Effector CD4-positive, alpha-beta T cell (primary cell): ENCODE data around the gene TMEM87B.

ENCODE experiments used
- DNase-seq: peaks from one replicate; pipeline ENCODE4 v3.0.0-alpha.2; 2020

Gene TMEM87B

GRCh38 chr2:112152476-112153178 is 97.6 kb downstream of the TMEM87B start:
- DNase-seq: no peak

DNA sequence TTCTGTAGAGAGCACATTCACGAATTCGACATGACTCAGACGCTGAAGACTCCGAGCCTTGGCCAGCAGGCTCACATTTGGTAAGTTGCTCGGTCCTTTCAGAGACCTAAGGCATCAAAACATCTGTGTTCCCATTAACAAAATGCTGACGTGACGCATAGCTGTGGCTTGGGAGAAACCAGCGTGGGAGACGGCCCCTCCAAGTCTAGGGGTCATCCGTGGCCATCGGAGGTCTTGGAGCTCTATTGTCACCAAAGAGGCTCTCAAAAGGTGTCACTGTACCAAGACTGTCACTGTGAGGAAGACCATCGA is 98.1 kb downstream of the TMEM87B start:
- DNase-seq: no peak

DNA sequence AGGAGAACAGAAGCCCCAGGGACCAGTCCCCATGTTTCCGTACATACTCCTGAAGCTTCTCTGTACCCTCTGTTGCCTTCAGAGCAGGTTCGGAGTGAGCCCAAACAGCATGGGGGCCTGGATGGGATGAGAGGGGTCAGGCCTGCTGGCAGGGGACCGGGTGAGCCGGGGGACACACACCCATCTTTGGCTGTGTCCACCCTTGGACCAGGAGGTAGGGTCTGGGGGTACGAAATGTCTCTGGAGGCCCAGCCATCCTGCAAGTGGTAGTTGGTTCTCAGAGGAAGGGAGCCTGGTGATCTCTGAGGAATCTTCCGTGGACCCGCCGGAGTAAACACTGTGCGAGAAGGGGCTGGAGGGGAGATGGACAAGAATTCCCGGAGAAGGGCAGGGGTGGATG is 98.4 kb downstream of the TMEM87B start:
- no peak for DNase-seq

DNA sequence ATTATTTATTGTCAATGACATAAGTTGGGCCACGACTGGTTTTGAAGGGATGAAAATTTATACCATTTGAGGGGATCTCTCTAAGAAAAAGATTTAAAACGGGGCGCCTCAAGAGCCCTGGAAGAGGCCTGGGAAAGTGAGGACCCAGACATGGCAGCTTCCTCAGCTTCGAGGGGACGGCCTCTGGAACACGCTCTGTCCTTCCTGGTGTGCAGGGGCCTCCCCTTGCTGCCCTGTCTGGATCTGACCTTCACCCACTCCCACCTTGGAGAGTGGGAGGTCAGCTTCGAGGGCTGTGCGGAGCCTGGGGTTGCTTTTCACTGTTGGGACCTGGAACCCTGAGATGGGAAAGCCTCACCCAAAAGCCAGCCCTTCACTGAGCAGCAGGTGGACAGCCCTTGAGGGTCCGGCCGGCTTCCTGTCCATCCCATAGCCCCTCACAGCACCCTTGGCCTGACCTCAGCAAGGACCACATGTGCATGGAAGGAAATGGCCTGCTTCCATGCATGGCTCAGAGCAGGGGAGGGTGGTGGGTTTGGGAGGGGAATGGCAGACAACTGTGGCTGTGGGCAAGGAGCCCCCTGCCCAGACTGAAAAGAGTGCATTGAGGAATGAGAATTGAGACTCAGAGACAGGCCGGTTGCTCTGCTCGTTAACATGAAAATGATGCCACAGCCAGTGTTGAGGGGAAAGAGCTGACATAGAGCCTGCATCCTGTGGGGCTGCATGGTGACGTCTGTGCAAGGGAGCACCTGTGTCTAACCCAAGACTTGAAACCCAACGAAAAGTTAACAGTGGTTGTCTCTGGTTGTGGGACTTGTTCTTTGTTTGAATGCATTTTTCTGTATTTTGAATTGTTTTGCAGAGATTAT is 99.4 kb downstream of the TMEM87B start:
- DNase-seq: peak; percentile 51

DNA sequence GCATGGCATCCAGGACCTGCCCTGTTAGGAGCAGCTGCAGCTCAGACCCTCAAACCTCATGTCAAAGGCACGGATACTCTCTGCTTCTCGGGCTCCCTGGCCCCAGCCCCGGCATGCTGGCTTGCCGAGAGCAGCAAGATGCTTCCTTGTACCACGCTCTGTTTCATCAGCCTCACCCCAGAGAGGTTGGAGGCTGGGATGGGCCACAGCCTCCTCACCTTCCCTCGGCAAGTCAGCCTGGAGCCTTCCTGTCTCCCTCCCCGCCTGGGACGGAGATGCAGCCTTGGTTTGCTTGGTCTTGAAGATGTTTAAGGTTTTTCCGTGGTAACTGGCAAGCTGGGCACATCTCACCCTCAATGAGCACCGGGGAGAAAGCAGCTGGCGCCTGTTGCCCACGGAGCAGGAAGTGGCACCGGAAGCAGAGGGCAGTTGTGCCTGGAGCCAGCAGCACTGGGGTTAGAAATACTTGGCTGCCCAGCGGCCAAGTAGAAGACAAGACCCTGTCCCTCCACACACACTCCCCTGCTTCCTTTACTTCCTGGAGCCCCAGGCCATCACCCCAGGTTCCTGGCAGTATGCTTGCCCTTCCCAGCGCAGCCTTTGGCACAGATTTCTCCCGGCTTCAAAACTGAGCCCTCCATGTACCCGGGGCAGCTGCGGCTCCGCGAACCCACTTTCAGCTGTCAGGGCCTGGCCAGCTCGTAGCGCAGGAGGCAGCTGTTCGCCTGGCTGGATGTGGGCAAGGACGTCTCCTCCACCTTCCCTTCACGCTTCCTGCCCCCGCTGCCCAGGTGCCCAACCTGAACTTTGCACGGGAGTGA is 100.5 kb downstream of the TMEM87B start:
- peak; percentile 18 for DNase-seq

- peak; percentile 15 for DNase-seq
Observed at GRCh38 chr2:112156152-112156986, 101.3 kb downstream of the TMEM87B start.

- DNase-seq: no peak
Observed at GRCh38 chr2:112157472-112157871, 102.4 kb downstream of the TMEM87B start.

DNA sequence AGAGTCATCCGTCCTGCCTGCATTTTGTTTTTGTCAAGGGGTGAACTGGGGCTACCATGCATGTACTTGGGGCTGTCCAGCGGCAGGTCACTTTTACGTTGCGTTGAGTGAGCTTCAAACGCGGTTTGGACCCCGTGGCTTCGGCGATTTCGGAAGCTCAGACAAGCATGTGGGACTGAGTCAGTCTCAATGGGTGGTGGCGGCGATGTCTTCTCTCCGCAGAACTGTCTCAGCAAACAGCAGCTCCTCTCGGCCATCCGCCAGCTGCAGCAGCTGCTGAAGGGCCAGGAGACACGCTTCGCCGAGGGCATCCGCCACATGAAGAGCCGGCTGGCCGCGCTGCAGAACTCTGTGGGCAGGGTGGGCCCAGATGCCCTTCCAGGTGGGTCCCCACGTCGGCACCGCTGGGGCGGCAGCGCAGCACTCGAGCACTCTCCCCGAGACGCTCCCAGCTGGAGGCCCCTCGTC is 104.4 kb downstream of the TMEM87B start:
- DNase-seq: no peak

DNA sequence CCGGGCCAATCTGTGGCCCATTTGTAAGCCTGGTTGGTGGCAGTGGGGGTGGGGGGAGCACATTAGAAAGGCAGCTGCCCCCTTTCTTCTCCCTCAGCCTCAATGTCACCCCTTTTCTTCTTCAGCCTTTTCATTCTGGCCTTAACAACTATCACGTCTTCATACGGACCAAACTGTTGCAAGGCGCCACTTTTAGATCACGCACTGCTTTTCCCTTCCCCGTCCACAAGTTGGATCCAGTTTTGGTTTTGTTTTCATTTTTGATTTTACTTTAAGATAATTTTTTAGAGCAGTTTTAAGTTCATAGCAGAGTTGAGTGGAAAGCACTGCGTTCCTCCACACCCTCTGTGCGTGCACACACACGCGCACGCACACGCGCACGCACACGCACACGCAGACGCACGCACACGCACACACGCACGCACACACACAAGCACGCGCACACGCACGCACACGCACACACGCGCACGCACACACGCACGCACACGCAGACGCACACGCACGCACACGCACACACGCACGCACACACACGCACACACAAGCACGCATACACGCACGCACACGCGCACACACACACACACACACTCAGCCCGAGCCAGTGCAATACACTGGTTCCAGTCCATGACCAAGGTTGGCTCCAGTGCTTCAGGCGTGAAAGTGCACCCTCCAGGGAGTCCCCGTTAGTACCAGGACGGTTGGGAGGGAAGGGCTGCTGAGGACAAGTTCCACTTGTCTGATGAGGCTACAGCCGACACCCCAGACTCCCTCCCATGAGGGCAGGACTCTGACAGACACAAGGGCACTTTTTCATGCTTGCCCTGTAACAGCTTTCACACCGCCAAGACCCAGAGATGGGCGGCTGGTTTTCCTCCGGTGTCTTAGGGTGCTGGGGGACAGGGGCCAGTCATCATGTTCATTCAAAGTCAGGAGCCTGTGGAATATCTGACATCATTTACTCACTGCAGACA is 105.5 kb downstream of the TMEM87B start:
- no peak for DNase-seq

DNA sequence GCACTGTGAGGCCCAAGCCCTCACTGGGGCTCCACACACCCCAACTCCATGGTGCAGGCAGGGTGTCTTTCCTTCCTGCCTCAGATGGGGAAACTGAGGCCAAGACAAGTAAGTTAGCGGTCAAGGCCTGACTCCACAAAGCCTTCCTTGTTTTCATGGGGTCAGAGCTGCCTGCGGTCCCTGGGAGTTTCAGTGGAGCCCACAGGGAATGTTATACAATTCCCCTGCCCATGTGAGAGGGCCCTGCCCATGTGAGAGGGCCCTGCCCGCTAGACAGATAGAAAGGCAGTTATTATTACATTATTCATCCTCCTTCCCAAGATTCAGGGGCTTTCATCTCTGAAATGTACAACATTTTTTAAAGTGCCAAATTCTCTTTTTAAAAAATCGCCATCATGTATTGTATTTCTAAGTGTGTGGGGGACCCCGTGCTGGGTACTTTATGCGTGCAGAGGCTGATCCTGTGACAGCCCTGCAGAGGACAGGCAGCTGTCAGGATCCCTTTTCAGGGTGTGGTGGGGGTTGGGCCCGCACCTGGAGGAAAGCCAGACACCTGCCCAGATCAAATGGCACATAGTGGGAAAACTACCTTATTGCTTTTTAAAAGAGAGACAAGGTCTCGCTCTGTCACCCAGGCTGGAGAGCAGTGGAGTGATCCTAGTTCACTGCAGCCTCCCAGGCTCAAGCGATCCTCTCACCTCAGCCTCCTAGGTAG is 106.5 kb downstream of the TMEM87B start:
- no peak for DNase-seq

DNA sequence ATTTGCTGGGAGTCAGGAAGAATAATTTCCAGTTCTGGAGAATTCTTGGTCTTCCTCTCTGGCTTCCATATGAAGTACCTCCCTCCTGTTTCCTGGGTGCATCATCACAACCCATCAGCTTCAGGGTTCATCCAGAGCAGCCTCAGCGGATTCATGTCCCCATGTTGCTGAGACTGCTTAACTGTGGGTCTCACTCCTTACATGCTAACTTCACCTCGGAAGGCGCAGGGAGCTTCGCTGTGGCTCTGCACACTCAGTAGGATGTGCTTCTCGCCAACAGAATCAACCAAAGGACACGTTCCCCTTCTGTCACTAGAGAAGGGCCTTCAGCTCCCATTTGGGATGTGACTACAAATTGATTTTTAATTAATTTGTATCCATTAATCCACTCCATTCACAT is 107.3 kb downstream of the TMEM87B start:
- DNase-seq: no peak

GRCh38 chr2:112162956-112163355 is 107.9 kb downstream of the TMEM87B start:
- DNase-seq: no peak

- DNase-seq: no peak
Observed at GRCh38 chr2:112163541-112163981, 108.5 kb downstream of the TMEM87B start.

DNA sequence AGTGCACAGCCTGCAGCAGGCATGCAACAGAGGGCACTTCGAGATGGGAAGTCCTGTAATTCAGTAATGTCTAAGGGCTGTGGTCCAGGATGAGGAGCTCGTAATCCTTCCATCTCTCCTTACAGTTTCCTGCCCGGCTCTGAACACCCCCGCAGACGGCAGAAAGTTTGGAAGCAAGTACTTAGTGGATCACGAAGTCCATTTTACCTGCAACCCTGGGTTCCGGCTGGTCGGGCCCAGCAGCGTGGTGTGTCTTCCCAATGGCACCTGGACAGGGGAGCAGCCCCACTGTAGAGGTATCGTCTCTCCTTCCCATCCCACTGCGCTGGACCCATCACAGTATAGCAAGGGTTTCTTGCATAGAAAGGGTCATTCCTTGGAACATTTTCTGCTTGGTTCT is 109.8 kb downstream of the TMEM87B start:
- no peak for DNase-seq

DNA sequence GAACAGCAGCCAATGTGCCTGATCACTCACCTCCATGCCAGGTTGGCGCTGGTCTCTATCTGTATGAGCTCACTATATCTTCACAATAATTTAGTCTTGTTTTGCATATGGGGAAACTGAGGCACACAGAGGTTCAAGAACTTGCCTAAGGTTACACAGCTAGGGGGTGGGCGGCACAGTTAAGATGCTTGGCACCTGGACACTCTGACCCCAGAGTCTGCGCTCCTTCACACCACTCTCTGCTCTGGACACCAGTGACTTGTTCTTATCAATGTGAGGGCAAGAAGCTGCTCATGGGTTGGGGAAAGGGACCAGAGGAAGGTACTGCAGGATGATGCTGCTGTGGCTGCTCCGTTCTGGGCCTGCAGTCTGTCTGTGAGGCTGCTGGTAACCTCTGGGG is 110.2 kb downstream of the TMEM87B start:
- DNase-seq: no peak

- no peak for DNase-seq
Observed at GRCh38 chr2:112166806-112167499, 111.9 kb downstream of the TMEM87B start.

GRCh38 chr2:112168422-112169124 is 113.5 kb downstream of the TMEM87B start:
- no peak for DNase-seq
